GM12872 (cell line): ENCODE measurements around the gene PPCDC.

Source experiments
- TF ChIP-seq, protein P1 (sequence below): IDR thresholded peaks from 3 replicates; pipeline ENCODE4 v1.5.1; 2011; ENCODE audit warnings: low read depth, mild to moderate bottlenecking, low read length, moderate library complexity; ENCODE audit not compliant: insufficient read depth

PPCDC gene

DNA sequence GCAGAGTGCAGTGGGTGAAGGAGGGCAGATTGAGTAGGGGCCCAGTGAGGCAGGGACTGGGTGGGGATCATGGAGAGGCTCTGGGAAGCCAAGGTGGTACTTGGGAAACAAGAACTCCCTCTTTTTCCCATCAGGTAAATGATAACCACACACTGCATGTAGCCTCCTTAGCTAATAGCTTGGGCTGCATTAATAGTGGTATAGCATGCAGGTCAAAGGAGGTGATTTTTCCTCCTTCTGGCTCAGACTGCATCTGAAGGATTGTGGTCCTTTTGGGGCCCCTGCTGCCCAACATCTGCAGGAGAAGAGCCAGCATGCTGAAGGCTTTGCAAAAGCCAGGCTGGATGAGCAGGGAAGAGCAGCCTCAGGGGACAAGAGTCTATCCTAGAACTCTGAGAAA is 45.4 kb downstream of the PPCDC start:
- TF ChIP-seq, protein P1, sequence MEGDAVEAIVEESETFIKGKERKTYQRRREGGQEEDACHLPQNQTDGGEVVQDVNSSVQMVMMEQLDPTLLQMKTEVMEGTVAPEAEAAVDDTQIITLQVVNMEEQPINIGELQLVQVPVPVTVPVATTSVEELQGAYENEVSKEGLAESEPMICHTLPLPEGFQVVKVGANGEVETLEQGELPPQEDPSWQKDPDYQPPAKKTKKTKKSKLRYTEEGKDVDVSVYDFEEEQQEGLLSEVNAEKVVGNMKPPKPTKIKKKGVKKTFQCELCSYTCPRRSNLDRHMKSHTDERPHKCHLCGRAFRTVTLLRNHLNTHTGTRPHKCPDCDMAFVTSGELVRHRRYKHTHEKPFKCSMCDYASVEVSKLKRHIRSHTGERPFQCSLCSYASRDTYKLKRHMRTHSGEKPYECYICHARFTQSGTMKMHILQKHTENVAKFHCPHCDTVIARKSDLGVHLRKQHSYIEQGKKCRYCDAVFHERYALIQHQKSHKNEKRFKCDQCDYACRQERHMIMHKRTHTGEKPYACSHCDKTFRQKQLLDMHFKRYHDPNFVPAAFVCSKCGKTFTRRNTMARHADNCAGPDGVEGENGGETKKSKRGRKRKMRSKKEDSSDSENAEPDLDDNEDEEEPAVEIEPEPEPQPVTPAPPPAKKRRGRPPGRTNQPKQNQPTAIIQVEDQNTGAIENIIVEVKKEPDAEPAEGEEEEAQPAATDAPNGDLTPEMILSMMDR = no peak

DNA sequence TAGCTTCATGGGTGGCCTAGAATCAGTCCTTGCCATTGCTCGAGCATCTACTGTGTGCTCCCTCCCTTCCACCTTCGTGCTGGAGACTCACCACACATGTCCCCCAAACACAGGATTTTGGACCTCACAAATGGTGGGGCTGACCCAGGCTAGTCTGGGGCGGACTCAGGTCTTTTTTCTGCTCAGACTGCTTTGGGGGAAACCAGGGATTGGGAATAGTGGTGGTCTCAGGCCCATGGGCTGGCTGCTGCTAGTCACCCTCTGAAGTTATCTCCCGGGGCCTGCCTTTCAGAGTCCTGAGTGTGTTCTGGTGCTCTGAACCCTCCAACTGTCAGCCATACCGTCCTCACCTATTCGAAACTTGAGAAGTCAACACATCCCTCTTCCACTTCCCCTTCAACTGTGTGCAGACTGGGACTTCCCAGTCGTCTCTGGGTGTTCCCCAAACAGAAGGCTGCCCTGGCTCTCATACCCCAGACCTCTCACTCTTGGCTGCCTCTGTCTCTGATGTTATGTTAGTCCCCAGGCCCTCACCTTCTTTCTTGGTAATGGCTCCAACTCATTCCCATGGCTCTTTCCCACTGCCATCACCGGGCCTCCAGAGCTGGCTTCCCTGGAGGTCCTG is 46.0 kb downstream of the PPCDC start:
- TF ChIP-seq, protein P1 = no peak

DNA sequence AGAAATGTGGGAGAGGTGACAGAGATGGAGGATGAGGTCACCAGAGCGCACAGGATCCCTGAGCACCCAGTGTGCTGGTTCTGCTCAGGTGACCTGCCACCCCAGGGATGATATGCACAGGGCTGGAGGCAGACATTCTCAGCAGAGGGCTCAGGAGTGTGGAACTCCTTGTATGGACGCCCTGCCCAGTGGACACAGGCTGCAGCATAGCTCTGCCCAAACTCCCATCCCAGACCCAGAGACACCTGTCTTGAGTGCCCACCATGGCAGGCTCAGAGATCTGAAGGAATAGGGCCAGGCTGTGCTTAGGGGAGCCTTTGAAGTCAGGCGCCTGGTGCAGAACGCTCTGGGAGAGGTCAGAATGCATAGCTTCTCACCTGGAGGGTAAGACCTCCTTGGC is 47.3 kb downstream of the PPCDC start:
- TF ChIP-seq, protein P1 = no peak

DNA sequence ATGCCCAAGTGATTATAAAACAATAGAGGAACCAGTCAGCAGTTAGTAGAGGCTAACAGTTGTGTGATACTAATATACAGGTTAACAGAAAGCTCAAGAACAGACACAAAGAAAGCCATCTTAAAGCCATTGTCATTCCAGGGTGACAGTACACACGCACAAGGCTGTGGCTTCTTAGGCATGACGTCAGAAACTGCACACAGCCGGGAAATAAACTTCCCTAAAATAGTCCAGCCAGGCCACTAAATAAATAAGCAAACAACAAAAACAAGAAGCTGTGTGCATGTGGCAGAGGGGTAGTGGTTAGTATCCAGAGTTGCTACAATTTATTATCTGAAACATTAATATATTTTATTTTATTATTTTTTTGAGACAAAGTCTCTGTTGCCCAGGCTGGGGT is 49.8 kb downstream of the PPCDC start:
- TF ChIP-seq, protein P1 = no peak

DNA sequence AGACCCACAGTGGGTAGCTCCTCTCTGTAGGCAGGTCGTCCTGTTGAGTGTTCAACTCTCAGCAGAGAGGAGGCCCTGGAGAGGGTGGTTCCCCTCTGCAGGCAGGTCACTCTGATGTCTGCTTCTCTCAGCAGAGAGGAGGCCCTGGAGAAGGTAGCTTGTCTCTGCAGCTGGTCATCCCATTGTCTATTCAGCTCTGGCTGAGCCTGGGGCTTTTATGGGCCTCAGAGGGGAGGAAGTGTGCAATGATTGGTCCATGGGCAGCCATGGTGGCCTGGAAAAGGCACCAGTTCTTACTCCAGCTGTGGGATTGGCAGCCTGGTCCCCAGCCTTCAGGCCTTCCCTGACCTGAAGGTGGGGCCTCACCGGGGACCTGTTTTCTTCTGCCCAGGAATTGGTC is 52.9 kb downstream of the PPCDC start:
- TF ChIP-seq, protein P1 = no peak

DNA sequence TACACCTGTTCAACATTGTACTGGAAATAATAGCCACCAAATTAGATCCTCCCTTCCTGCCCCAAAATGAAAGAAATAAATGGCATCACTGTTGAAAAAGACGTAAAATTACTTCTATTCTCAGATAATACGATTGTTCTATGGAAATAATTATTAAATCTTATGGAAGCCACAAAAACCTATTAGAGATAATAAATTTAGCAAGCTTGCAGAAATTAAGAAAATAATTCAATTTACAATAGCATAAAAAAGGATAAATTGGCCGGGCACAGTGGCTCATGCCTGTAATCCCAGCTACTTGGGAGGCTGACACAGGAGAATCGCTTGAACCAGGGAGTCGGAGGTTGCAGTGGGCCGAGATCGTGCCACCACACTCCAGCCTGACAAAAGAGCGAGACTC is 57.8 kb downstream of the PPCDC start:
- TF ChIP-seq, protein P1 = no peak

DNA sequence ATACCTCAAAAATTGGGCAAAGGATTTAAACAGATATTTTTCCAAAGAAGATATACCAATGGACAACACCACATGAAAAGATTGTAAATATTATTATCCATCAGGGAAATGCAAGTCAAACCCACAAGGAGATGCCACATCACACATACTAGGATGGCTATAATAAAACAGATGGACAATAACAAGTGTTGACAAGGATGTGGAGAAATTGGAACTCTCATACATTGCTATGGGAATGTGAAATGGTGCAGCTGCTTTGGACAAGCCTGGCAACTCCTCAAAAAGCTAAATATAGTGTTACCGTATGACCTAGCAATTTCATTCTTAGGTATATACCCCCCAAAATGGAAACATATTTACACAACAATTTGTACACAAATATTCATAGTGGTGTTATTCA is 59.3 kb downstream of the PPCDC start:
- TF ChIP-seq, protein P1 = no peak
